ENCODE data around the gene RNF213. TPM values are rescaled to one million over a fixed set of nuclear protein-coding genes. Genes with fewer than 3 reads are reported as not detected.

The RNF213 gene
- total and polyA plus RNA-seq, 2 of the 8 experiments (the other 6 are each of a cell fraction or from before 2014, with no cell fraction given) = 33.8 to 62.8 TPM

- Histone ChIP-seq H3K4me3 (ENCODE audit: extremely low read depth in 1 of 4, insufficient read depth in 2 of 4, low read depth in 3 of 4, low read length in 4 of 4) (no peak overlapping the region), H2BK20ac (ENCODE audit: low read length) (no peak overlapping the region), H3K27ac (ENCODE audit: low read depth, low read length) (no peak overlapping the region), H2BK120ac (replicated peaks; ENCODE audit: low read depth, low read length) (no peak overlapping the region), H3K14ac (ENCODE audit: insufficient read length) (no peak overlapping the region), H3K23me2 (ENCODE audit: low read depth, low read length) (no peaks in the 10 kb centered on the region), H3K9me3 (ENCODE audit: insufficient read depth in 2 of 2, low read depth in 1 of 2, low read length in 1 of 2) (no peaks in the 10 kb centered on the region), H3K9ac (replicated peaks in 1 of 4; ENCODE audit: extremely low read depth in 1 of 4, low read depth in 3 of 4, low read length in 3 of 4) (no peak overlapping the region), H3K79me2 (ENCODE audit: control insufficient read depth in 1 of 2, insufficient read depth in 2 of 2, low read length in 2 of 2) (no peaks in the 10 kb centered on the region), H3K18ac (ENCODE audit: extremely low read depth, low read length) (no peak overlapping the region), H4K20me1 (replicated peaks in 1 of 2; ENCODE audit: control insufficient read depth in 1 of 2, insufficient read depth in 2 of 2, low read length in 2 of 2) (peaks cover 0 to 2% of the 10 kb centered on the region in 2 experiments), H2AFZ (ENCODE audit: low read length) (no peak overlapping the region), H3K79me1 (ENCODE audit: low read depth, low read length) (no peaks in the 10 kb centered on the region), H3K56ac (replicated peaks; ENCODE audit: insufficient read length, low read depth, low read length) (no peak overlapping the region), H2BK5ac (ENCODE audit: low read depth, low read length) (no peak overlapping the region), H4K91ac (replicated peaks; ENCODE audit: insufficient read length, low read length) (no peak overlapping the region), H2BK12ac (ENCODE audit: low read depth, low read length) (no peak overlapping the region), H4K8ac (ENCODE audit: extremely low read depth, insufficient read depth, low read length) (peak overlapping the region; percentile 63; the same call in 1 of the 2 replicates), H3K4ac (replicated peaks; ENCODE audit: insufficient read length, low read depth, low read length) (no peak overlapping the region), H3K23ac (ENCODE audit: insufficient read length) (no peak overlapping the region), H3K4me1 (replicated peaks in 1 of 4; ENCODE audit: control insufficient read depth in 3 of 4, insufficient read depth in 4 of 4, low read length in 3 of 4) (peaks cover 0 to 8% (median 2%) of the 10 kb centered on the region in 4 experiments; a peak in 3 of 7 replicates), H3K4me2 (ENCODE audit: insufficient read depth in 1 of 2, low read depth in 2 of 2, low read length in 2 of 2) (no peak overlapping the region), H3K27me3 (replicated peaks in 1 of 4; ENCODE audit: control insufficient read depth in 3 of 4, extremely low read depth in 1 of 4, insufficient read depth in 3 of 4, low read length in 3 of 4) (no peaks in the 10 kb centered on the region; a peak in 1 of 7 replicates), H4K5ac (ENCODE audit: insufficient read length, low read depth, low read length) (no peak overlapping the region), H3K36me3 (ENCODE audit: control insufficient read depth in 2 of 4, insufficient read depth in 4 of 4, low read length in 3 of 4) (no peaks in the 10 kb centered on the region; a peak in 1 of 8 replicates), H2BK15ac (ENCODE audit: low read length) (no peak overlapping the region), H2AK5ac (ENCODE audit: low read depth, low read length) (no peak overlapping the region)
- FAIRE-seq (no peak), DNase-seq (ENCODE audit: low read depth in 1 of 2, low spot score in 2 of 2) (no peak)
- WGBS, 2 experiments (ENCODE audit: extremely low coverage in 1 of 2, insufficient coverage in 1 of 2, insufficient read length in 1 of 2, insufficient replicate concordance in 2 of 2, low coverage in 1 of 2, low lambda C conversion rate in 2 of 2, missing lambda C conversion rate in 1 of 2) = 86% methylated on average over 11 of the region's 15 CpGs; no CpG with 5 or more reads in 1 of the 2 experiments
- TF ChIP-seq TCF12 (IDR thresholded peaks at IDR 0.05; ENCODE audit: low read depth, low read length) = no peak
- TF ChIP-seq SAP30 (IDR thresholded peaks at IDR 0.05; ENCODE audit: insufficient read depth, insufficient replicate concordance, low read length) = no peak
- TF ChIP-seq CBX8 (IDR thresholded peaks at IDR 0.05; ENCODE audit: borderline replicate concordance, low read depth, low read length) = no peak
- no peak for TF ChIP-seq SP1 (IDR thresholded peaks at IDR 0.05; ENCODE audit: low read depth, low read length)
- no peak for TF ChIP-seq ASH2L (IDR thresholded peaks at IDR 0.05; ENCODE audit: low read length)
- POLR2A ChIA-PET (ENCODE audit: partially characterized antibody) = no interaction called here
- CTCF ChIA-PET (ENCODE audit: partially characterized antibody) = interaction anchor here (1.1 to 1.6 kb wide), 2 partner anchors 78 to 548 kb away, joined by 3 read pairs; no protein-coding TSS in a partner anchor
Observed at GRCh38 chr17:80430446-80431245, 170.0 kb downstream of the RNF213 start.

All from H1 (cell line).